ENCODE measurements around the gene XRN1. TPM values are rescaled to one million over a fixed set of nuclear protein-coding genes. Genes with fewer than 3 reads are reported as not detected.
"Not testable (repeated sequence)": the region's sequence is repeated elsewhere in the genome, so short reads cannot be mapped to it uniquely, and the experiment has no call there.

XRN1 gene
- total RNA-seq, 1 experiment from 2014 or later = 17.4 TPM

- Histone ChIP-seq H3K4me3 (no peak overlapping the region), H3K27me3 (replicated peaks) (no peaks in the 10 kb centered on the region), H3K36me3 (peaks cover 45% of the 10 kb centered on the region), H3K4me1 (replicated peaks) (no peaks in the 10 kb centered on the region), H3K27ac (no peak overlapping the region), H3K9me3 (replicated peaks) (no peaks in the 10 kb centered on the region)
- DNase-seq (ENCODE audit: low read depth in 1 of 2, low spot score in 2 of 2) = no peak
Observed at GRCh38 chr3:142394921-142395622, 52.8 kb downstream of the XRN1 start.

GRCh38 chr3:142385078-142385477, 62.8 kb downstream of the XRN1 start:
- Histone ChIP-seq H3K27me3 (replicated peaks) (no peaks in the 10 kb centered on the region), H3K27ac (no peak overlapping the region), H3K4me3 (no peak overlapping the region), H3K9me3 (replicated peaks) (no peaks in the 10 kb centered on the region), H3K36me3 (peaks cover 39% of the 10 kb centered on the region), H3K4me1 (replicated peaks) (no peaks in the 10 kb centered on the region)
- no peak for DNase-seq (ENCODE audit: low read depth in 1 of 2, low spot score in 2 of 2)

GRCh38 chr3:142374687-142375086, 73.2 kb downstream of the XRN1 start:
- Histone ChIP-seq H3K4me3 (no peak overlapping the region), H3K9me3 (replicated peaks) (no peaks in the 10 kb centered on the region), H3K27me3 (replicated peaks) (no peaks in the 10 kb centered on the region), H3K27ac (no peak overlapping the region), H3K4me1 (replicated peaks) (no peaks in the 10 kb centered on the region), H3K36me3 (peaks cover 24% of the 10 kb centered on the region)
- DNase-seq (ENCODE audit: low read depth in 1 of 2, low spot score in 2 of 2) = no peak

GRCh38 chr3:142369576-142369975, 78.3 kb downstream of the XRN1 start:
- not testable (repeated sequence) for H3K9me3 ChIP-seq (replicated peaks); H3K36me3 ChIP-seq; DNase-seq (ENCODE audit: low read depth in 1 of 2, low spot score in 2 of 2); H3K27ac ChIP-seq; H3K27me3 ChIP-seq (replicated peaks); H3K4me3 ChIP-seq; H3K4me1 ChIP-seq (replicated peaks)

GRCh38 chr3:142366434-142366833, 81.4 kb downstream of the XRN1 start:
- Histone ChIP-seq H3K4me1 (replicated peaks) (no peaks in the 10 kb centered on the region), H3K9me3 (replicated peaks) (no peaks in the 10 kb centered on the region), H3K36me3 (peaks cover 8% of the 10 kb centered on the region), H3K27ac (no peak overlapping the region), H3K27me3 (replicated peaks) (no peaks in the 10 kb centered on the region), H3K4me3 (no peak overlapping the region)
- DNase-seq (ENCODE audit: low read depth in 1 of 2, low spot score in 2 of 2) = no peak

GRCh38 chr3:142363936-142364467, 83.8 kb downstream of the XRN1 start:
- Histone ChIP-seq H3K36me3 (peaks cover 15% of the 10 kb centered on the region), H3K4me3 (no peak overlapping the region), H3K27ac (no peak overlapping the region), H3K9me3 (replicated peaks) (no peaks in the 10 kb centered on the region), H3K27me3 (replicated peaks) (no peaks in the 10 kb centered on the region), H3K4me1 (replicated peaks) (no peaks in the 10 kb centered on the region)
- no peak for DNase-seq (ENCODE audit: low read depth in 1 of 2, low spot score in 2 of 2)

GRCh38 chr3:142363433-142363832, 84.4 kb downstream of the XRN1 start:
- H3K4me3 ChIP-seq; DNase-seq (ENCODE audit: low read depth in 1 of 2, low spot score in 2 of 2); H3K27ac ChIP-seq; H3K27me3 ChIP-seq (replicated peaks); H3K4me1 ChIP-seq (replicated peaks); H3K9me3 ChIP-seq (replicated peaks): not testable (repeated sequence)
- peaks cover 18% of the 10 kb centered on the region for H3K36me3 ChIP-seq

GRCh38 chr3:142359367-142359766, 88.5 kb downstream of the XRN1 start:
- Histone ChIP-seq H3K9me3 (replicated peaks) (no peaks in the 10 kb centered on the region), H3K27me3 (replicated peaks) (no peaks in the 10 kb centered on the region), H3K4me1 (replicated peaks) (no peaks in the 10 kb centered on the region), H3K27ac (no peak overlapping the region), H3K4me3 (no peak overlapping the region), H3K36me3 (peaks cover 44% of the 10 kb centered on the region)
- DNase-seq (ENCODE audit: low read depth in 1 of 2, low spot score in 2 of 2) = no peak

- H3K4me3 ChIP-seq = no peak overlapping the region
- no peaks in the 10 kb centered on the region for H3K9me3 ChIP-seq (replicated peaks)
- H3K4me1 ChIP-seq (replicated peaks) = no peaks in the 10 kb centered on the region
- H3K27ac ChIP-seq = no peak overlapping the region
- peaks cover 49% of the 10 kb centered on the region for H3K36me3 ChIP-seq
- H3K27me3 ChIP-seq (replicated peaks) = no peaks in the 10 kb centered on the region
- DNase-seq (ENCODE audit: low read depth in 1 of 2, low spot score in 2 of 2) = no peak
Observed at GRCh38 chr3:142356818-142357217, 91.0 kb downstream of the XRN1 start.

- Histone ChIP-seq H3K4me1 (replicated peaks) (no peaks in the 10 kb centered on the region), H3K36me3 (peaks cover 50% of the 10 kb centered on the region), H3K27me3 (replicated peaks) (no peaks in the 10 kb centered on the region), H3K4me3 (no peak overlapping the region), H3K27ac (no peak overlapping the region), H3K9me3 (replicated peaks) (no peaks in the 10 kb centered on the region)
- DNase-seq (ENCODE audit: low read depth in 1 of 2, low spot score in 2 of 2) = no peak
Observed at GRCh38 chr3:142355692-142356091, 92.1 kb downstream of the XRN1 start.

- DNase-seq (ENCODE audit: low read depth in 1 of 2, low spot score in 2 of 2) = no peak
- H3K36me3 ChIP-seq = peaks cover 53% of the 10 kb centered on the region
- H3K4me1 ChIP-seq (replicated peaks) = no peaks in the 10 kb centered on the region
- no peaks in the 10 kb centered on the region for H3K9me3 ChIP-seq (replicated peaks)
- no peaks in the 10 kb centered on the region for H3K27me3 ChIP-seq (replicated peaks)
- no peak overlapping the region for H3K27ac ChIP-seq
- H3K4me3 ChIP-seq = no peak overlapping the region
Observed at GRCh38 chr3:142354076-142354475, 93.8 kb downstream of the XRN1 start.

- H3K27me3 ChIP-seq (replicated peaks) = no peaks in the 10 kb centered on the region
- H3K36me3 ChIP-seq = peaks cover 51% of the 10 kb centered on the region
- H3K4me1 ChIP-seq (replicated peaks) = no peaks in the 10 kb centered on the region
- H3K9me3 ChIP-seq (replicated peaks) = no peaks in the 10 kb centered on the region
- DNase-seq (ENCODE audit: low read depth in 1 of 2, low spot score in 2 of 2) = no peak
- H3K27ac ChIP-seq = no peak overlapping the region
- no peak overlapping the region for H3K4me3 ChIP-seq
Observed at GRCh38 chr3:142353571-142353970, 94.3 kb downstream of the XRN1 start.

- H3K36me3 ChIP-seq = peaks cover 43% of the 10 kb centered on the region
- not testable (repeated sequence) for H3K4me3 ChIP-seq
Observed at GRCh38 chr3:142352698-142353097, 95.1 kb downstream of the XRN1 start.

GRCh38 chr3:142348460-142348859, 99.4 kb downstream of the XRN1 start:
- Histone ChIP-seq H3K27ac (no peak overlapping the region), H3K4me3 (no peak overlapping the region), H3K36me3 (peaks cover 20% of the 10 kb centered on the region), H3K27me3 (replicated peaks) (no peaks in the 10 kb centered on the region), H3K4me1 (replicated peaks) (no peaks in the 10 kb centered on the region), H3K9me3 (replicated peaks) (no peaks in the 10 kb centered on the region)
- DNase-seq (ENCODE audit: low read depth in 1 of 2, low spot score in 2 of 2) = no peak

More at GRCh38 chr3:142352698-142353097, 95.1 kb downstream of the XRN1 start:
- H3K27ac ChIP-seq; H3K27me3 ChIP-seq (replicated peaks); H3K4me1 ChIP-seq (replicated peaks); H3K9me3 ChIP-seq (replicated peaks); DNase-seq (ENCODE audit: low read depth in 1 of 2, low spot score in 2 of 2): not testable (repeated sequence)

- Histone ChIP-seq H3K27me3 (replicated peaks) (no peaks in the 10 kb centered on the region), H3K36me3 (peaks cover 28% of the 10 kb centered on the region), H3K9me3 (replicated peaks) (no peaks in the 10 kb centered on the region), H3K4me3 (no peak overlapping the region), H3K4me1 (replicated peaks) (no peaks in the 10 kb centered on the region), H3K27ac (no peak overlapping the region)
- no peak for DNase-seq (ENCODE audit: low read depth in 1 of 2, low spot score in 2 of 2)
Observed at GRCh38 chr3:142337994-142338393, 109.8 kb downstream of the XRN1 start.
